Stimulated activated CD4-positive, alpha-beta T cell treated with anti-CD3 and anti-CD28 coated beads, TNF-alpha, amount 100 ng/mL, for 1 hour (primary cell): ENCODE data around the gene IER3.

Experiments
- DNase-seq, 3 donors: peaks; one replicate each; pipeline ENCODE4 v3.0.0-alpha.2; 2020; ENCODE audit warnings: low read depth in 3 of 3, low spot score in 1 of 3

Gene IER3

DNA sequence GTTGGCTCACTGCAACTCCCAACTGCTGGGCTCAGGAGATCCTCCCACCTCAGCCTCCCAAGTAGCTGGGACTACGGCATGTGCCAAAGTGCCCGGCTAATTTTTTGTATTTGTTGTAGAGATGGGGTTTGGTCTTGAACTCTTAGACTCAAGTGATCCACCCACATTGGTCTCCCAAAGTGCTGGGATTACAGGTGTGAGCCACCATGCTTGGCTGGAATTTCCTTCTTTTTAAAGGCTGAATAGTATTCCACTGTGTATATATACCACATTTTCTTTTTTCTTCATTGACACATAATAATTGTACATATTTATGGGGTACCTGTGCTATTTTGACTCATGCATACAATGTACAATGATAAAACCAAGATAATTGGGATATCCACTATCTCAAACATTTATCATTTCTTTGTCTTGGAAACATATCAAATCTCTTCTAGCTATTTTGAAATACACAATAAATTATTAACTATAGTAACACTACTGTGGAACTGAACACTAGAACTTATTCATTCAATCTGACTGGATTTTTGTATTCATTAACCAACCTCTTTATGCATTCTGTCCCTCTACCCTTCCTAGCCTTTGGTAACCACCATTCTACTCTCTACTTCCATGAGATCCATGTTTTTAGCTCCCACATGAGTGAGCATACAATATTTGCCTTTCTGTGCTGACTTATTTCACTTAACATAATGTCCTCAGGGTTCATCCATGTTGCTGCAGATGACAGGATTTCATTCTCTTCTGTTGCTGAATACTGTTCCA, 35.1 kb downstream of the IER3 start:
- no peak for DNase-seq

DNA sequence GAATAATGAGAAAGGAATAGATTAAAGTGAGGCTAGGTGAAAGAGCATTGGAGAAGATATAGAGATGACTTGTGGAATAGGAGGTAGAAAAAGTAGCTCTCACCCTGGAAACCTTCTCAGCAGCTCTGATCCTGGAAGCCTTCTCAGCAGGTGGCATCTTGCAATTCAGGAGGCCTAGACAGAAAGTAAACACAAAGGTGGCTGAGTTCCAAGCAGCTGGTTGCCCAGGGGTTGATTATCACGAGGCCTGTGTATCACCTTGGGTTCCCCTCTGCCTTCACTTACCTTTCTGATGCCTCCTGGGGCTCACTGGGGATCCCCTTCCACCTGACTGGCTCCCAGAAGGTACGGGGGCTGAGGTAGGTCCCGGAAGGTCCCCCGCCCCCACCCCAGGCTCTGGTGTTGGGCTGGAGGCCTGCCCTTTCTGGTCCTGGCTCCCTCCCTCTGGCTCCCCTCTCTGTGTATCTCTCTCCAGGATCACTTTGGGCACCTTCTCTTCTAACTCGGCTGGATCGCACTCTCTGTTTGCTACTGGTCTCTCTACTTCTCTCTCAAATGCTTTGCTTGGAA, 37.0 kb downstream of the IER3 start:
- no peak for DNase-seq

DNA sequence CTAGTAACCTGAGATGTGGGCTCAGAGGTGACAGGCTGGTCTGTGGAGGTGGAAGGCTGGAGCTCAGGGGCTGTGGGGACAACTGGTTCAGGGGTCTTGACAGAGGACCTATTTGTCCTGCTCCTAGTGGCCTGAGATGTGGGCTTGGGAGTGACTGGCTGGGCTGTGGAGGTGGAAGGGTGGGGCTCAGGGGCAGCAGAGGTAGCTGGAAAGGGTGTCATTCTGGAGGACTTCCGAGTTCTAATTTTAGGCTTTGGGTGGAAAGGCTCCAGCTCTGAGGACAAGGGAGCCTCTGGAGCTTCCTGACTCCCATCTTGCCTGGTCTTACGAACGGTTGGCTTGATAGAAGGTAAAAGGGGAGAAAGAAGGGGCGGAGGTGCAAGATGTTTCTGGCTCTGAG, 38.7 kb downstream of the IER3 start:
- DNase-seq = no peak

DNA sequence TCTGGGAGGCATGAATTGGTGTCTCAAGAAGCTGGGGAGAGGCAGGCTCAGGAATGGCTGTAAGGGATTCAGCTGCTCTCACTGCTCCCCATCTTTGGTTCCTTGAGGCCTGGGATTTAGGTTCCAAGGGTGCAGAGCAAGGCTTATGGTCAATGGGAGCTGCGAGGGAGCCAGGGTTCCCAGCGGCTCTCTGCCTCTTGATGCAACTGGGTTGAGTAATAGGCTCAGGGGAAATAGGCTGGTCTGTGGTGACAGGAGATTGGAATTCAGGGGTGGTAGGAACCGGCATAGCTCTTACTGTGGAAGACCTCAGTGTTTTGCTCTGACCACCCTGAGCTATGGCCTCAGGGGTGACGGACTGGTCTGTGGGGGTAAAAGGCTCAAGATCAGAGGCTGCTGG, 40.5 kb downstream of the IER3 start:
- no peak for DNase-seq

DNA sequence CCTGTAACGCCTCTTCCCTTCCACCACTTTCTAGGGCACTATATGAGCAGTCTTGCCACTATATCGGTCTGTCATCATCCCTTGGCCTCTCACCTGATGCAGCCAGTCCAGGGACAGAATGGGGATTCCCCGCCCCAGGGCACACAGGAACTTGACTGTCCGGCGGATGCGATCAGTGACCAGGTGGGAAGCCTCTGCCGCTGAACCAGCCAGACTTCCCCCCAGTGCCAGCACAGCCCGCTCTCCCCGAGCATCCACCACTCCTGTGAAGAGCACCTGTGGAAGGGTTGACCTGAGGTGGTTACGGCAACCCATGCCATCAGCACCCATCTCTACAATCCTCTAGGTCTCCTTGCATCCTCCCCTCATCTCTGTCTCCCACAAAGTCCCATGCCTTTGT, 41.3 kb downstream of the IER3 start:
- no peak for DNase-seq

DNA sequence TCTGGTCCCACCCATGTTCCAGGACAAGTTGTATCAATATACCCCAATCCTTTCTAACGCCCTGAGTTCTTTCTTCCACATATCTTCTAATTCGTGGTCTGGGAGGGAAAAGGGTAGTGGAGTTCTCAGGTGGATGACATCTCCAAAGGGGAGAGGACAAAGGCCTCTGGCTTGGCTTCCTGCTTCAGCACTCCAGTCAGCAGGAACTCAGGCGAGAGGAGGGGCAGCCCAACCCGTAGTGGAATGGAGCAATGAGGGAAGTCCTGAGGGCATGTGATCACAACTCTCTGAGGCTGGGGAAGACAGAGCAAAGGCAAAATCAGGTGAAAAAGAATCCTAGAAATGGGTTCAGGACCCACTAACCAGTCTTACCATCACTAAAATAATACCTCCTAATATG, 44.0 kb downstream of the IER3 start:
- no peak for DNase-seq

DNA sequence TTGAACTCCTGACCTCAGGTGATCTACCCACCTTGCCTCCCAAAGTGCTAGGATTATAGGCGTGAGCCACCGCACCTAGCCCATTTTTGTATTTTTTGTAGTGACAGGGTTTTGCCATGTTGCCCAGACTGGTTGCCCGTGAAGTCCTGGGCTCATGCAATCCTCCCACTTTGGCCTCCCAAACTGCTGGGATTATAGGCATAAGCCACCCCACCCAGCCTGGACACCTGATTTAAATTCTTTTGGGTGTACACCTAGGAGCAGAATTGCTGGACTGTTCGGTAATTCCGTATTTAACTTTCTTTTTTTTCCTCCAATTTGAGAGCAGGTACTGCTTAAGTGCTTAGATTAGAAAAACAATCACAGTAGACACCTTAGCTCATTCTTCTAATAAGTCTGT, 47.9 kb downstream of the IER3 start:
- DNase-seq = no peak
